ENCODE data around the gene LRRC31.

LRRC31 gene

DNA sequence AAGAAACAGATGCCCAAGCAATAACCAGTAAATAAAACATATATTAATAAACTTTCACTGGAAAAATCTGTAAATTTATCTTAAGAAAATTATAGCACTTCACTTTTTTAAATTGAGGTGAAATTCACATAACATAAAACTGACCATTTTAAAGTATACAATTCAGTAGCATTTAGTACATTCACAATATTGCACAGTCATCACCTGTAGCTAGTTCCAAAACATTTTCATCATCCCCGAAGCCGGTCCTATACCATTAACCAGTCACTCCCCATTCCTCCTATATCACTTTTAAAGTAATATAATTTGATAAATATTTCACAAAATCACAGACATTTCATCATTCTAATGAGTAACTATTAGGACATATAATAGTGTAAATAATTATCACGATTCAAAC, 65.1 kb downstream of the LRRC31 start:
- no peak for DNase-seq (ENCODE audit: extremely low spot score)
- ChIA-PET POLR2A (no interaction called here), CTCF (no interaction called here)
- TF ChIP-seq, protein P1, sequence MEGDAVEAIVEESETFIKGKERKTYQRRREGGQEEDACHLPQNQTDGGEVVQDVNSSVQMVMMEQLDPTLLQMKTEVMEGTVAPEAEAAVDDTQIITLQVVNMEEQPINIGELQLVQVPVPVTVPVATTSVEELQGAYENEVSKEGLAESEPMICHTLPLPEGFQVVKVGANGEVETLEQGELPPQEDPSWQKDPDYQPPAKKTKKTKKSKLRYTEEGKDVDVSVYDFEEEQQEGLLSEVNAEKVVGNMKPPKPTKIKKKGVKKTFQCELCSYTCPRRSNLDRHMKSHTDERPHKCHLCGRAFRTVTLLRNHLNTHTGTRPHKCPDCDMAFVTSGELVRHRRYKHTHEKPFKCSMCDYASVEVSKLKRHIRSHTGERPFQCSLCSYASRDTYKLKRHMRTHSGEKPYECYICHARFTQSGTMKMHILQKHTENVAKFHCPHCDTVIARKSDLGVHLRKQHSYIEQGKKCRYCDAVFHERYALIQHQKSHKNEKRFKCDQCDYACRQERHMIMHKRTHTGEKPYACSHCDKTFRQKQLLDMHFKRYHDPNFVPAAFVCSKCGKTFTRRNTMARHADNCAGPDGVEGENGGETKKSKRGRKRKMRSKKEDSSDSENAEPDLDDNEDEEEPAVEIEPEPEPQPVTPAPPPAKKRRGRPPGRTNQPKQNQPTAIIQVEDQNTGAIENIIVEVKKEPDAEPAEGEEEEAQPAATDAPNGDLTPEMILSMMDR (IDR thresholded peaks at IDR 0.05; ENCODE audit: control extremely low read depth, extremely low read depth, low read depth, missing control alignments): no peak

DNA sequence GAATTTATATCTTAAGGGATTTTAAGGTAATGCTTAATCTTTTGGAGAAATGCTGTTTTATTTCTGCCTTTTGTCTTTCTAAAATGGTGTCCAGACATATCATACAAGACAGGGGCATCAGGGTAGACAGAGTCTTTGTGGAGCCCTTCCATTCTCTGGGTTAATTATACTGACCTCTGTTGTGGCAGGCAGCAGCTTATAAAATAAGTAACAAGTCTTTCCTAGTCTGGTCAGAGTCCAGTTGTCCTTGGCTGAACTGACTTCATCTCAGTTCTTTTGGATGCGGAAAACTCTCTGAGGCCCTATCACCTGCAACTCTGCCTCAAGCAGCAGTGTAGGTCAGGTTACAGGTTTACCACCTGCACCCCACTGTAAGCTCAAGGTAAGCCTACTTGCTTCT, 77.4 kb downstream of the LRRC31 start:
- TF ChIP-seq, protein P1 (IDR thresholded peaks at IDR 0.05; ENCODE audit: control extremely low read depth, extremely low read depth, low read depth, missing control alignments): no peak
- no peak for DNase-seq (ENCODE audit: extremely low spot score)
- POLR2A ChIA-PET: no interaction called here
- CTCF ChIA-PET: interaction anchor here (1.2 to 1.5 kb wide), 2 partner anchors 8 to 16 kb away, joined by 4 to 5 read pairs; no protein-coding TSS in a partner anchor

DNA sequence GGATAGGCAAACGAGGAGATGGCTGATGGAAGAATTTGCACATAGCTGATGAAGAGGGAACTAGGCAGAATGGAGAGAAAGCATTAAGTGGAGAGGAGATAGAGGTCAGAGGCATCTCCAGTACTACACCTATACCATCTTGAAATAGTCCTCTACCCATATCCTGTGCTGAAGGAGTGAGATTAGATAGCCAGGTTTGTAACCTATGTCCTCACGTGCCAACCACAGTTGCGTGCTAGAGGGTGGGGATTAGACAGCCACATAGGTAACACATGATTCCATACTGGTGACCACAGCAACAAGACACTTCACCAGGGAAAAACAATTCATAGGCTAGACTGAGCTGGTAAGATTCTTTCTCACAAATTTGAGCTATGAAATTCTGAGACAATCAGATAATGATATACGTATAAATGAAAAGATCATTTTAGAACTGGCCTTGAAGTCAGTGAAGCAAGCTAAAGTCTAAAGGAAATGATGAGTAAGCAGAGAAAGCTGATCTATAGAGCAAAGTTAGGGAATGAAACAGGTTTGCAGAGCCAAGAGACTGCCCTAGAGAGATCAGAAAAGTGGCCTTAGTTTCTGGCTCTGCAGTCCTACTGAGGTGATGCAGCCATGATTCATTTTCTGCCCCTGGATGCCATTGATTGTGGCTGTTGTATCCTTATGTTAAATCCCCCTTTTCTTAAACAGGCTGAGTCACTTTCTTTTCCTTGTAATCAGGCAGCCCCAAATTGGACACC, 78.9 kb downstream of the LRRC31 start:
- ChIA-PET CTCF (interaction anchor here (1.0 kb wide), 1 partner anchor 22 kb away, joined by 4 read pairs; the partner anchor contains the start of genes LRRC34 and LRRIQ4), POLR2A (no interaction called here)
- no peak for DNase-seq (ENCODE audit: extremely low spot score)
- TF ChIP-seq, protein P1 (IDR thresholded peaks at IDR 0.05; ENCODE audit: control extremely low read depth, extremely low read depth, low read depth, missing control alignments): no peak

DNA sequence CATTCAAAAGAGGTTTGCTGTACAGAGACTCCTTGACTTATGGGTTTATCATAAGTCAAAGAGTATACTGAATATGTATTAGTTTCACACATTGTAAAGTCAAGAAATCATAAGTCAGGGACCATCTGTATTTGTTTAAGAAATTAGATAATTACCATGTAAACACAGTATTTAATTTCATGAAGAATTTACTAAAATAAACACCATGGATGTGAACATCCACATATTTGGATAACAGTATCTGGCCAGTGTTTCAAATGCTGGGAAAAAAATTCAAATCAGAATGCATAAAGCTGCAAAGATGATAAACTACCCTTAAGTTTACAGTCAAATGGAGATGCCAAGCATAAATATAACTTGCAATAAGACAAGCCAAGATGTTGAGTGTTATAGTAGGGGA, 79.5 kb downstream of the LRRC31 start:
- POLR2A ChIA-PET: no interaction called here
- CTCF ChIA-PET: interaction anchor here (1.0 kb wide), 1 partner anchor 22 kb away, joined by 4 read pairs; the partner anchor contains the start of genes LRRC34 and LRRIQ4
- no peak for DNase-seq (ENCODE audit: extremely low spot score)
- TF ChIP-seq, protein P1 (IDR thresholded peaks at IDR 0.05; ENCODE audit: control extremely low read depth, extremely low read depth, low read depth, missing control alignments): no peak
